Left renal pelvis (tissue), 4 donors: ENCODE results near the gene NELL1. TPM values are rescaled to one million over a fixed set of nuclear protein-coding genes. Genes with fewer than 3 reads are reported as not detected.

Experiments used
- DNase-seq, 4 donors: peaks; one replicate each; pipeline ENCODE4 v3.0.0-alpha.2; 2013; ENCODE audit warnings: low read depth in 4 of 4, low spot score in 3 of 4
- polyA plus RNA-seq, 4 donors: library from polyadenylated mRNA; unstranded; fragments of 120-200 nt; gene quantifications; one replicate each; pipeline ENCODE4 v1.2.1, GENCODE V29; 2013; ENCODE audit not compliant: insufficient read length in 4 of 4

NELL1 gene
- polyA plus RNA-seq: 1 to 10 TPM in 3 of 4 donors, under 1 TPM in 1; 0.98 to 3.6 (median 2.6) TPM

DNA sequence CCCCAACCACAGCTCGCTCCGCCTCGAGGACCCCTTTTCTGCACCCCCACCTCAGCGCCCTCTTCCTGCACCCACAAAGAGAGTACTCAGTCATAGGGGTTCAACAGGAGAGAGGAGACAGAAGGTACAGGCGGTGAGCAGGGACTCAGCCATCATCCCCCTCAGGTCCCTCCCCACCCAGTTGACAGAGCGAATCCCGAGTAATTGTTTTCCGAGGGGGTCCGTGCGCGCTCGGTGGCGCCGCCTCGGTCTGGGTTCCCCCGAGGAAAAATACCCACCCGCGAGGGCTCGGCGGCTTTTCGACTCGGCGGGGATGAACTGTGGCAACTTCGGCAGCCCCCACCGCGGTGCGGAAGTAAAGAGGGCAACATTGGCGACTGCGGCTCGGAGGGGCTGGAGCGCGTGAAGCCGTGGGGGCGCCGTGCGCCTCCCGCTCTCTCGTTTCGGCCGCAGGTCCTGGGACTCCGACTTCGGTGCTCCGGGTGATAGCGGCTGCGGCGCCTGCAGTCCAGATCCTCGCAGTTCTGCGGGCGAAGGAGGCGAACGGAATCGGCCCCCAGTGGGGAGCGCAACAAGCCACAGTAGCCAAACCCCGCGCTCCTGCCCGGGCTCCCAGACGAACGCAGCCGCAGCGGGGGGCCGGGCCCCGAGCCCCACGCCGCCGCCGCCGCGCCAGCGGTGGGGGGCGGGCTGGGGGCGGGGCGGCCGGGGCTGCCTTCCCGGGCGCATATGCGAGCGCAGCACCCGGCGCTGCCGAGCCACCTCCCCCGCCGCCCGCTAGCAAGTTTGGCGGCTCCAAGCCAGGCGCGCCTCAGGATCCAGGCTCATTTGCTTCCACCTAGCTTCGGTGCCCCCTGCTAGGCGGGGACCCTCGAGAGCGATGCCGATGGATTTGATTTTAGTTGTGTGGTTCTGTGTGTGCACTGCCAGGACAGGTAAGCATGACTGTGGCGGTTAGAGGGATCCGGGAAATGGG lies at the start of gene NELL1:
Gene NELL1, plus strand, starts transcription at position 743 of the 976 bp plus-strand sequence.
- DNase-seq: no peak

DNA sequence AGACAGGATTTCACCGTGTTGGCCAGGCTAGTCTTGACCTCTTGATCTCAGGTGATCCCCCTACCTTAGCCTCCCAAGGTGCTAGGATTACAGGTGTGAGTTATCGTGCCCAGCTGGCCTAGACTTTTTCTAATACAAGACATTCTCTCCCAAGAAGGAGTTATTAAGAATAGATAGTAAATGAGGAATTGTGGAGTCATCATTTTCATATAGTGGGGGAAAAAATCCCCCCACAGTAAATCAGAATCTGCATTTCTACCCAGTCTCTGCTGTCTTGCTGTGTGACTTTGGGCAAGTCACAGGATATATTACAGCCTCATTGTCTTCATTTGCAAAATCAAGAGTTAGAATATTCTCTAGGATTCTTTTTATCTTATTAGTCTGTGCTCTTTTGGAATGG lies 48.4 kb upstream of the NELL1 start:
- DNase-seq: no peak

DNA sequence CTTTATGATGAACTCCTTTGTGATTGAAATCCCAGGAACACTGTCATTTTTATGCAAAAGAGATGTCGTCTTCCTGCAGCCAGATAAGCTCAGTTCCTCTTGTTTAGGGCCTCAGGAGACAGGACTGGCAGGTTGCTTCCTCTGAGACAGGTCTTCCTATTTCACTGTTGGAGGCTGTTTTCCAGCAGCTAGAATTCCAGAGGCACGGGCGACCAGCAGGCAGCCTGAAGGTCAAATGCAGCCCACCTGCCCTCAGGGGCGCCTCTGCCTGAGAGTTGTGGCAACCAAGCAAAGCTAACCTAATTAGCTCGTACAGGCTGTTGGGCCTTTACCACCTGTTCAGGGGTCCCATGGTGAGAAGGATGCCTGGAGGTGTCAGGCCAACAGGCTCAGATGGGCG lies 47.7 kb upstream of the NELL1 start:
- DNase-seq: no peak

- no peak for DNase-seq
These were observed 46.1 kb upstream of the NELL1 start for GRCh38 chr11:20623252-20623651.

DNA sequence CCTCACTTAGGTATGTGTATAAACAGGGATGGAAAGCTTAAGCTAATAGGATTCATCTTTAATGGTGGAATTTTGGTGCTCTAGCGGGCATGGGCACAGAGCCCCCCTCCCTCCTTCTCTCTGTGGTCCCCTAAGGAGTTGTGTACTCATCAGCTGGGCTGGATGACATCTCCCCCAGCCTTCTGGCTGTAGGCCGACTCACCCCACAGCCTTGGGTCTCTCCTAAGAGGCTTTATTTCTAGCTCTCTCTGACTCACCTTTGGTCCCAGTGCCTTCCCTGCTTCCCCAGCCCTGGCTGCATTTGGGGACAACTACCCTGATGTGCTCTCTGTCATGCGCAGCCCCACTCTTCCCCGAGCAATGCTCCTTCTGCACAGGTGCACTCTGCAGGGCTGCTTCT lies 43.1 kb upstream of the NELL1 start:
- no peak for DNase-seq

DNA sequence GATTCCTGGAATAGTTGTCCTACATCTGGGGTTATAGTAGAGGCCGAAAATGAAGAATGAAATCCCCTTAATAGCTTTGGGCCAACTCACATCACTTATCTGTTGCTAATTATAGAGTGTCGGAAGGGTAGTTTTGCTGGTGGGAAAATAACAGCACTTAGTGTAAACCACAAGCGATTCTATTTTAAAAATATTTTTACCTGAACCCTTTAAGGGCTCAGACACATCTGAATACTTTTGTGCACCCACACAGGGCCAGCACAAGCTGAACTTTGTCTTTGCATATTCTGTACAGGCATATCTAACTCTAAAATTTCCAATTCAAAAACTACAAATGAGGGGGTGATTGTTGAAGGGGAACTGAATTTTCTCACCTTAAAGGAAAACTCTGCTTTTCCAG lies 42.4 kb upstream of the NELL1 start:
- no peak for DNase-seq

DNA sequence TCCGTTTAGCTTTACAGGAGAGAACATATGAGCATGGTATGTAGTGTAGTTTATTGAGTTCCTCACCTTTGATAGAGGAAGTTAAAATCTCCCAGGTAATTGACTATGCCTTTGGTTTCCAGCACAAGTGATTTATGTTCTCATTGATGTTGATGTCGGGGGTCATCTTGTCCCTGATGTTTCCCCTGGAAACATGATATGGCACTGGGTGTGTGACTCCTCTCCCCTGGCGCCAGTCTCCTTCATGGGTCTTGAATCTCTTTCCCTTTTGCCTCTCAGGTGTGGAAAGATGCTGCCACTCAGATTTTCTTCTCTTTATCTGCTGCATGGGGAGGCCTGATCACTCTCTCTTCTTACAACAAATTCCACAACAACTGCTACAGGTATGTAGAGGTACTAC lies 41.7 kb upstream of the NELL1 start:
- no peak for DNase-seq

DNA sequence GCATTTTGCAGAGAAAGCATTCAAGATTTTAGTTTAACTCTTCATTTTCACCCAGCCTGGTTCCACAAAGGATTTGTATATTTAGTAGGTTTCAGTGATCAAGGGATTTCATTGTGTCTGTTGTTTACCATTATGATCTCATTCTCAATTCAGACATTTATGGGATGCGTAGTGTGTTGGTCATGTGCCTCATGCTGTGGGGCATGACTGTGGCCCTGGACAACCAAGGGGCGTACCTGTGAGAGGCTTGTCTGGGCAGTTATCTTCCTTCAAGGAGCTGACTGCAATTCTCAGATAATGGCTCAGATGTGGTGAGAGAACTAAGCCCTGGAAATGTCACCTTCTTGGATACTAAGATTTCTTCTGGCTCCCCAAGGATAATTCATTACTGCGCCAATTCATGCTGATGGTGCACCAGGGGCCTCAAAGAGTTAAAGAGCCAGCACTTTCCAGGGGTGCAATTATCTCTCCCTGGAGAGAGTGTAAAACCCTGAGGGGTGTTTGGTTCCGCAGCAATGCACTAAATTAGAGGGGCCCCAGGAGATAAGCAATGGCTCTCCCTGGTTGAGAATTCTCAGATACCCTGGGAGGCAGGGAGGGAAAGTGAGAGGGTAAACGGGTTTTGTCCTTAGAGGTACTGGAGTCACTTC lies 37.7 kb upstream of the NELL1 start:
- DNase-seq: no peak

DNA sequence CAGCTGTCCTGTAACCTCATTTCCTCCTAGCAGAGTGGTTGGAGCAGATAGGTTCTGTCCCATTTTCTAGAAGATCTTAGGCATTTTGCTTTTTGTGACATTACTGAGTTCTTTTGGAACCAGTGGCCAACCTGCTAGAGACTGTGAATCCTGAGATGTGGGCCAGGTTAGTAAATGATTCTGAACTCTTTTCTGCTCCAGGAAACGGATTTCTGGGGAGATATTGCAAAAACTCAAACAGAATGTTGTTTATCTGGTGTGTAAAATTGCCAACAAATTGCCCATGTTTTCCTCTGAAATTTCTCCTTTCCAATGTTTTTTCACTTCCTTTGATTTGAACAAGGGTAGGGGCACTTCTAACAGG lies 37.2 kb upstream of the NELL1 start:
- DNase-seq: no peak

DNA sequence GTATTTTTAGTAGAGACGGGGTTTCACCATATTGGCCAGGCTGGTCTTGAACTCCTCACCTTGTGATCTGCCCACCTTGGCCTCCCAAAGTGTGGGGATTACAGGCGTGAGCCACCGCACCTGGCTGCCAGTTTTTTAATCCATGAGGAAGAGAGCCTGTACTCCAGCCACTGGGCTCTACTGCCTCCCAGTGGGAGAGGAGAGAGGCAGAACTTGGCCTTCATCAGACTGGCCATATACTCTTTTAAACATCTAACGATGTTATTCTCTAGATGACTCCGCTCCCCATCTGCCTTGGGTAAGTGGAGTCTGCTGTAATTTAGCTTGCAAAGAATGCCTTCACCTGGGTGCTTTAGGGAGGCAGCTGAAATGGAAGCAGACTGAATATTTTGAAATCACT lies 35.3 kb upstream of the NELL1 start:
- DNase-seq: no peak

DNA sequence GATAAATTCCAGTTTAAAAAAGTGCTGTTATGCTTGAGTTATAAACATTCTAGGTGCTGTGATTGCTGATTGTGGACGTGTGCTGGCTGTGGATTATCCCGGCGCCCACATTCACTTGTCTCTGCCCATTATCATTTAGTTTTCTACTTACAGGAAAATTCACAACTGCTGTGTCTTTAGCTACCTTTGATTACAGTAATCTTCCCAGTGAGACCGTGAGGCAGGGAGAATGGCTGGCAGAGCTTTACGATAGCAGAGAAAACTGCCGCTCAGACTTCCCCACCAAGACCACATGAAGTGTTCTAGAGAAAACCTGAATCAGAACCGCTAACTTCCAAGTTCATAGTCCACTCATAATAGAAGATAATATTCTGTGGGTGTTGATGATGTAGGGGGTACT lies 34.6 kb upstream of the NELL1 start:
- no peak for DNase-seq

- no peak for DNase-seq
These were observed 31.3 kb upstream of the NELL1 start for GRCh38 chr11:20638074-20638473.

- no peak for DNase-seq
These were observed 29.7 kb upstream of the NELL1 start for GRCh38 chr11:20639688-20640087.

DNA sequence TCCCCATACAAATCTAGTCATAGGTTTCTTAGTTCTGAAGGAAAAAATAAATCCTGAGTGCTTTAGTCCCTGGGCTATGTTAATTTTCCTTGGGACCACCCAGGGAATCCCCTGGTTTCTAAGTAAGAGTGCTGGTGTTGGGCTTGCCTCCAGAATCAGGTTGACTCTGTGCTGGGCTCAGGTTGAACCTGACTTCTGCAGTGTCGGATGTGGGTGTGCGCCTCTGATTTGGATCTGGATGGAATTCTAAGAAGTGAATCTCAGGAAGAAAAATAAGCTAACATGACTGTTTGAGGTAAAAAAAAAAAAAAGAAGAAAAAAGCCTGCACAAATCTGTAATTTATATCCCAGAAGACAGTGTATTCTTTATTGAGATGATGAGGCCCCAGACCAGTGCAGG lies 29.0 kb upstream of the NELL1 start:
- DNase-seq: no peak

- DNase-seq: no peak
These were observed 25.0 kb upstream of the NELL1 start for GRCh38 chr11:20644360-20644759.

DNA sequence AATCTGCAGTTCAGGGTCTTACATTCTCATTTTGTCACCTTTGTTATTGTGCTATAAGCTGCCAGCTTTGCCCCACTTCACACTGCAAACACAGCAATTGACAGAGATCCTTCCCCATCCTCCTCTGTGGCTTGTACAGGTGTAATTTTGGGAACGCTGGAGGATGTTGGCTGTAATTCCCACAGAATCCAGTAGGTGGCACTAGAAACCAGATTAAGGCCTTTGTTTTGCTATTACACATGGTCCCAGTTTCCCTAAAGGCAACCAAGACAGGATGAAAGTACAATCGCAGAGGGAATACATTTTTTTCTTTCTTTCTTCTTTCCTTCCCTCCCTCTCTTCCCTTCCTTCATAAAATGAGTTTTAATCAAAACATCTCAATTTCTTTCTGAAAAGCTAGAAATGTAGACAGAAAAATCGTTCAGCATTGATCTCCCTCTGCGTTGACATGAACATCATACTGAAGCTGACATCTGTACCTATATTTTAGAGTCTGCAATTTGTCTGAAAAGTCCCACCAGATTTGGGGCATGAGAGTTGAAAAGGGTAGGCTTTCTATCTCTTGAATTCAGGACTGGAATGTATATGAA lies 21.3 kb upstream of the NELL1 start:
- DNase-seq: no peak

GRCh38 chr11:20652150-20652806 lies 17.1 kb upstream of the NELL1 start:
- no peak for DNase-seq

GRCh38 chr11:20654038-20654437 lies 15.3 kb upstream of the NELL1 start:
- no peak for DNase-seq

DNA sequence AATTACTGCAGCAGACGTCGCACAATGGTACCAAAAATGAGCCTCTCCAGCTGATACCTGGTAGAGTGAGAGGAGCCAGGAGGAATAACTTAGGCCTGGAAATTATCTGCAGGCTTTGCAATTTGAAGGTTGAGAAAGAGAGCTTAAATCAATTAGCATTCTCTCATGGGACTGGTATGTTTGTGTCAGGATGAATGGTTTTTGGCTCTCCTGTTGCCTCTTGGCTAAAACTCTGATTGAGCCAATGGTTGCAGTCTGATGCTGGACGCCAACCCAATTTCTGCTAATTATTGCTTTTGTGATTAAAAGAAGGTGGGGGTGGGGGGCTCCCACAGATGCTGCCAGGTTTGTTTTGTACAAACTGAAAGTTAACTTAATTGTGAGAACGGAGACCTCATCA lies 12.5 kb upstream of the NELL1 start:
- no peak for DNase-seq

GRCh38 chr11:20658135-20658534 lies 11.3 kb upstream of the NELL1 start:
- DNase-seq: no peak

DNA sequence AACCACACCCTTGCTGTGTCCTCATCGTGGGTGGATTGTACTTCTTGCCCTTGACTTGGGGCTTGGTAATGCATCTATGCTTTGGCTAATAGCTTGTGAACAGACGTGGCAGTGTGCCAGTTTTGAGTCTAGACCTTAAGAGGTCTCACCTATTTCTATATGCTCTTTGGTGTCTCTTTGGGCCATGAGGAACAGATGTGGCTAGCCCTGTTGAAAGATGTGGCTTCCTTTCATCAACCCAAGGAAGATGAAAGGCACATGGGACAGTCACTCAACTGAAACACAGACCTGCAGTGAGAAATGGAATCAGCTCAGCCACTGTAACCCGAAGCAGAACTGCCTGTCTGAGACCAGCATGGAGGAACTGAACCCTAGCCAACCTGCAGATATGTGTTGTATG lies 7.9 kb upstream of the NELL1 start:
- no peak for DNase-seq
